Prostate gland (tissue), 2 donors: ENCODE data around the gene ARMC2. TPM values are rescaled to one million over a fixed set of nuclear protein-coding genes. Genes with fewer than 3 reads are reported as not detected.
"Not testable (repeated sequence)": the region's sequence is repeated elsewhere in the genome, so short reads cannot be mapped to it uniquely, and the experiment has no call there.

Experiments
- DNase-seq: peaks from one replicate; pipeline ENCODE4 v3.0.0-alpha.2; 2019; ENCODE audit warnings: low spot score
- H3K27ac ChIP-seq, 2 donors: fragments of 200-600 bp; sonication (generic); 2 replicates each; pipeline ENCODE4 v1.5.1; 2017 to 2019
- H3K27me3 ChIP-seq: fragments of 200-600 bp; sonication (generic); replicated peaks from 2 replicates; pipeline ENCODE4 v1.5.1; 2019; ENCODE audit not compliant: insufficient read depth
- H3K36me3 ChIP-seq, 2 donors: fragments of 200-600 bp; sonication (generic); 1 replicate in 1 of 2; 2 replicates in 1 of 2; pipeline versions ENCODE4 v1.5.1 to v1.8.1; 2017 to 2019
- H3K4me1 ChIP-seq: fragments of 200-600 bp; sonication (generic); replicated peaks from 2 replicates; pipeline ENCODE4 v1.5.1; 2019
- H3K4me3 ChIP-seq, 2 donors: fragments of 200-600 bp; sonication (generic); 2 replicates each; pipeline ENCODE4 v1.5.1; 2017 to 2019
- H3K9me3 ChIP-seq: fragments of 200-600 bp; sonication (generic); 2 replicates; pipeline ENCODE4 v1.5.1; 2017
- CTCF ChIP-seq, 4 experiments: fragments of 200-600 bp in 2 of 4; fragments of 450-650 bp in 2 of 4; sonication (generic) in 2 of 4; IDR thresholded peaks; 1 replicate in 3 of 4; 2 replicates in 1 of 4; pipeline ENCODE4 v1.5.1; 2016 to 2019; ENCODE audit warnings: antibody characterized with exemption in 4 of 4, mild to moderate bottlenecking in 2 of 4, moderate library complexity in 2 of 4
- POLR2A ChIP-seq: fragments of 450-650 bp; IDR thresholded peaks from one replicate; pipeline ENCODE4 v1.6.1; 2016; ENCODE audit warnings: antibody characterized with exemption, mild to moderate bottlenecking
- POLR2AphosphoS5 ChIP-seq: sonication (generic); formaldehyde crosslinking; IDR thresholded peaks from one replicate; pipeline ENCODE4 v1.6.1; 2017; ENCODE audit warnings: antibody characterized with exemption
- WGBS: methylation state at CpG from one replicate; pipeline ENCODE4 v1.1.5; 2018; 5-methylcytosine and 5-hydroxymethylcytosine counted together
- intact Hi-C: fragments of 100-400 bp; cut with DNase I; formaldehyde crosslinking; loops from one replicate; pipeline ENCODE4 v1.14.2; 2022
- total RNA-seq, 2 donors: library from RNA; depleted of rRNA; stranded (reverse); fragments of >200 nt; gene quantifications; one replicate each; pipeline ENCODE4 v1.1.0, GENCODE V29; 2016

ARMC2 gene
- total RNA-seq, 2 donors from 2014 or later: 2.0 to 8.4 TPM

GRCh38 chr6:108811490-108811889 lies 36.7 kb upstream of the ARMC2 start:
- no peak overlapping the region for H3K27ac ChIP-seq
- WGBS: 77% methylated on average over 7 of the region's 7 CpGs
- no peak for TF ChIP-seq POLR2A
- TF ChIP-seq CTCF (IDR thresholded peaks at IDR 0.05): no peak
- no peak for TF ChIP-seq POLR2AphosphoS5
- H3K4me1 ChIP-seq: no peaks in the 10 kb centered on the region
- H3K4me3 ChIP-seq: no peak overlapping the region
- H3K36me3 ChIP-seq: no peaks in the 10 kb centered on the region
- no peak for DNase-seq
- no peaks in the 10 kb centered on the region for H3K9me3 ChIP-seq
- no peaks in the 10 kb centered on the region for H3K27me3 ChIP-seq
- intact Hi-C loops: no loop called here

GRCh38 chr6:108813218-108813617 lies 35.0 kb upstream of the ARMC2 start:
- WGBS: 84% methylated on average over 3 of the region's 3 CpGs
- intact Hi-C loops, H3K27me3 ChIP-seq, H3K4me1 ChIP-seq, H3K9me3 ChIP-seq, H3K4me3 ChIP-seq, DNase-seq, H3K36me3 ChIP-seq, H3K27ac ChIP-seq: not testable (repeated sequence)

- H3K9me3 ChIP-seq, H3K36me3 ChIP-seq, intact Hi-C loops, DNase-seq, H3K4me1 ChIP-seq, H3K27ac ChIP-seq, H3K4me3 ChIP-seq, H3K27me3 ChIP-seq: not testable (repeated sequence)
- whole genome bisulfite sequencing: 95% methylated on average over 7 of the region's 7 CpGs
These were observed 30.9 kb upstream of the ARMC2 start for GRCh38 chr6:108817276-108817675.

GRCh38 chr6:108820006-108820405 lies 28.2 kb upstream of the ARMC2 start:
- H3K36me3 ChIP-seq: no peaks in the 10 kb centered on the region
- no peaks in the 10 kb centered on the region for H3K27me3 ChIP-seq
- WGBS: 45% methylated on average over 3 of the region's 3 CpGs
- intact Hi-C loops: no loop called here
- no peak overlapping the region for H3K4me3 ChIP-seq
- H3K9me3 ChIP-seq: no peaks in the 10 kb centered on the region
- no peak overlapping the region for H3K27ac ChIP-seq
- TF ChIP-seq POLR2A (no peak), POLR2AphosphoS5 (no peak)
- no peaks in the 10 kb centered on the region for H3K4me1 ChIP-seq
- no peak for DNase-seq

- DNase-seq: no peak
- Histone ChIP-seq H3K27ac (no peak overlapping the region), H3K27me3 (no peaks in the 10 kb centered on the region), H3K9me3 (no peaks in the 10 kb centered on the region), H3K4me1 (no peaks in the 10 kb centered on the region), H3K4me3 (no peak overlapping the region), H3K36me3 (no peaks in the 10 kb centered on the region)
- 88% methylated on average over 4 of the region's 4 CpGs for WGBS
- intact Hi-C loops: no loop called here
- no peak for TF ChIP-seq POLR2A
- no peak for TF ChIP-seq CTCF (IDR thresholded peaks at IDR 0.05)
- TF ChIP-seq POLR2AphosphoS5: no peak
These were observed 25.8 kb upstream of the ARMC2 start for GRCh38 chr6:108822401-108822800.

- H3K9me3 ChIP-seq: no peaks in the 10 kb centered on the region
- H3K36me3 ChIP-seq: no peaks in the 10 kb centered on the region
- TF ChIP-seq CTCF (IDR thresholded peaks at IDR 0.05) (no peak), POLR2AphosphoS5 (no peak), POLR2A (no peak)
- no peak overlapping the region for H3K27ac ChIP-seq
- H3K4me3 ChIP-seq: no peak overlapping the region
- DNase-seq: no peak
- no peaks in the 10 kb centered on the region for H3K4me1 ChIP-seq
- no peaks in the 10 kb centered on the region for H3K27me3 ChIP-seq
- intact Hi-C loops: no loop called here
- WGBS: 89% methylated on average over 2 of the region's 2 CpGs
These were observed 22.9 kb upstream of the ARMC2 start for GRCh38 chr6:108825326-108825725.
